GM12872 (cell line): ENCODE results near the gene GMDS.

ENCODE experiments used
- TF ChIP-seq, protein P1 (sequence below): IDR thresholded peaks from 3 replicates; pipeline ENCODE4 v1.5.1; 2011; ENCODE audit warnings: low read depth, mild to moderate bottlenecking, low read length, moderate library complexity; ENCODE audit not compliant: insufficient read depth

The GMDS gene

DNA sequence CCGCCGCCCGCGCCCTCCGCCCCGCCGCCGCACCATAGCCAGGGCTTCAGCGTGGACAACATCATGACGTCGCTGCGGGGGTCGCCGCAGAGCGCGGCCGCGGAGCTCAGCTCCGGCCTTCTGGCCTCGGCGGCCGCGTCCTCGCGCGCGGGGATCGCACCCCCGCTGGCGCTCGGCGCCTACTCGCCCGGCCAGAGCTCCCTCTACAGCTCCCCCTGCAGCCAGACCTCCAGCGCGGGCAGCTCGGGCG lies 634.2 kb downstream of the GMDS start:
- TF ChIP-seq, protein P1, sequence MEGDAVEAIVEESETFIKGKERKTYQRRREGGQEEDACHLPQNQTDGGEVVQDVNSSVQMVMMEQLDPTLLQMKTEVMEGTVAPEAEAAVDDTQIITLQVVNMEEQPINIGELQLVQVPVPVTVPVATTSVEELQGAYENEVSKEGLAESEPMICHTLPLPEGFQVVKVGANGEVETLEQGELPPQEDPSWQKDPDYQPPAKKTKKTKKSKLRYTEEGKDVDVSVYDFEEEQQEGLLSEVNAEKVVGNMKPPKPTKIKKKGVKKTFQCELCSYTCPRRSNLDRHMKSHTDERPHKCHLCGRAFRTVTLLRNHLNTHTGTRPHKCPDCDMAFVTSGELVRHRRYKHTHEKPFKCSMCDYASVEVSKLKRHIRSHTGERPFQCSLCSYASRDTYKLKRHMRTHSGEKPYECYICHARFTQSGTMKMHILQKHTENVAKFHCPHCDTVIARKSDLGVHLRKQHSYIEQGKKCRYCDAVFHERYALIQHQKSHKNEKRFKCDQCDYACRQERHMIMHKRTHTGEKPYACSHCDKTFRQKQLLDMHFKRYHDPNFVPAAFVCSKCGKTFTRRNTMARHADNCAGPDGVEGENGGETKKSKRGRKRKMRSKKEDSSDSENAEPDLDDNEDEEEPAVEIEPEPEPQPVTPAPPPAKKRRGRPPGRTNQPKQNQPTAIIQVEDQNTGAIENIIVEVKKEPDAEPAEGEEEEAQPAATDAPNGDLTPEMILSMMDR, result no peak

DNA sequence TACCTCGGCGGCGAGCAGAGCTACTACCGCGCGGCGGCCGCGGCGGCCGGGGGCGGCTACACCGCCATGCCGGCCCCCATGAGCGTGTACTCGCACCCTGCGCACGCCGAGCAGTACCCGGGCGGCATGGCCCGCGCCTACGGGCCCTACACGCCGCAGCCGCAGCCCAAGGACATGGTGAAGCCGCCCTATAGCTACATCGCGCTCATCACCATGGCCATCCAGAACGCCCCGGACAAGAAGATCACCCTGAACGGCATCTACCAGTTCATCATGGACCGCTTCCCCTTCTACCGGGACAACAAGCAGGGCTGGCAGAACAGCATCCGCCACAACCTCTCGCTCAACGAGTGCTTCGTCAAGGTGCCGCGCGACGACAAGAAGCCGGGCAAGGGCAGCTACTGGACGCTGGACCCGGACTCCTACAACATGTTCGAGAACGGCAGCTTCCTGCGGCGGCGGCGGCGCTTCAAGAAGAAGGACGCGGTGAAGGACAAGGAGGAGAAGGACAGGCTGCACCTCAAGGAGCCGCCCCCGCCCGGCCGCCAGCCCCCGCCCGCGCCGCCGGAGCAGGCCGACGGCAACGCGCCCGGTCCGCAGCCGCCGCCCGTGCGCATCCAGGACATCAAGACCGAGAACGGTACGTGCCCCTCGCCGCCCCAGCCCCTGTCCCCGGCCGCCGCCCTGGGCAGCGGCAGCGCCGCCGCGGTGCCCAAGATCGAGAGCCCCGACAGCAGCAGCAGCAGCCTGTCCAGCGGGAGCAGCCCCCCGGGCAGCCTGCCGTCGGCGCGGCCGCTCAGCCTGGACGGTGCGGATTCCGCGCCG lies 634.7 kb downstream of the GMDS start:
- TF ChIP-seq, protein P1, result no peak

DNA sequence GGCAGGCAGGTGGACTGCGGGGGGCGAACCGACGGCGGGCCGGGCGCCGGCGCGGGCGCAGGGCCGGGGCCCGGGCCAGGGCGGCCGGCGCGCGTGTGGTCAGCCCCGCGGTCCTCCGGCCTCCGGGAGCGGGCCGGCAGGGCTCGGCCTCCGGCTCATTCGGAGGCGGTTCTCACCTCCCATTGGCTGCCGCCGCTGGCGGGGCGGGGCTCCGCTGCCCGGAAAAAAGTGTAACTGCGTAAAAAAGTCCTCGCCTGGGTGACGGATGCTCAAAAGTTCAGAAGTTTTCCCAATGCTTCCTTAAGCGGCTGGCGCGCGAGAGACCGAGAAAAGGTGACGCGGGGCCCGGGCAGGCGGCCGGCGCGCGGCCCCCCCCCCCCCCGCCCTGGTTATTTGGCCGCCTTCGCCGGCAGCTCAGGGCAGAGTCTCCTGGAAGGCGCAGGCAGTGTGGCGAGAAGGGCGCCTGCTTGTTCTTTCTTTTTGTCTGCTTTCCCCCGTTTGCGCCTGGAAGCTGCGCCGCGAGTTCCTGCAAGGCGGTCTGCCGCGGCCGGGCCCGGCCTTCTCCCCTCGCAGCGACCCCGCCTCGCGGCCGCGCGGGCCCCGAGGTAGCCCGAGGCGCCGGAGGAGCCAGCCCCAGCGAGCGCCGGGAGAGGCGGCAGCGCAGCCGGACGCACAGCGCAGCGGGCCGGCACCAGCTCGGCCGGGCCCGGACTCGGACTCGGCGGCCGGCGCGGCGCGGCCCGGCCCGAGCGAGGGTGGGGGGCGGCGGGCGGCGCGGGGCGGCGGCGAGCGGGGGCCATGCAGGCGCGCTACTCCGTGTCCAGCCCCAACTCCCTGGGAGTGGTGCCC lies 635.5 kb downstream of the GMDS start, which contains the start of gene FOXC1:
TSS of gene FOXC1 (plus strand) at position 268 of the 849 bp plus-strand sequence. CDS start at position 799, 531 bp downstream.
- TF ChIP-seq, protein P1, result no peak

DNA sequence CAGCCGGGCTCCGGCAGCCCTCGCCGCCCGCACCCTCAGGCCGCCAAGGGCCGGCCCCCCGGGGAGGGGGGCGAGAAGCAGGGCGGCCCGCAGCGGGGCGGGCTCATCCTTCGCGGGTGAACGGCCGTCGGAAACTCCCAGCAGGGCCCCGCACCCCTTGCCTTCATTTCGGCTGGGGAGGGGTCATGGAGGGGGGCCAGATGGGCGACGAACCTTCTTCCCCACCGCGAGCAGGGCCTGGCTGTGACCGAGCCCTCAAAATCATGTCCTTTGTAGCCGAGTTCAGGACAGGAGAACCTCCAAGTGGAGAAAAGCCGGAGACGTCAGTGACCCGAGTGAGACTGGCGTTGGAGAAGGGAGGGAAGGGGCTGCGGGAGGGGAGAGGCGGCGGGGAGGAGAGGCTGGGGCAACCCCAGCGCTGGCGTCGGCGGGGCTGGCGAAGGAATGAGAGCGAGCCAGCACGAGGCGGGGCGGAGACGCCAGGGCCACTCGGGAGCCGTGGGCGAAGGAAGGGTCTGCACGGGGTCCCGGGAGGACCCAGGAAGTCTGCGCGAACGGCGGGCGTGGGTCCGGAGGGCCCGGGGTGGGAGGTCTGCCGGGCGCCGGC lies 636.3 kb downstream of the GMDS start:
- TF ChIP-seq, protein P1, result no peak

DNA sequence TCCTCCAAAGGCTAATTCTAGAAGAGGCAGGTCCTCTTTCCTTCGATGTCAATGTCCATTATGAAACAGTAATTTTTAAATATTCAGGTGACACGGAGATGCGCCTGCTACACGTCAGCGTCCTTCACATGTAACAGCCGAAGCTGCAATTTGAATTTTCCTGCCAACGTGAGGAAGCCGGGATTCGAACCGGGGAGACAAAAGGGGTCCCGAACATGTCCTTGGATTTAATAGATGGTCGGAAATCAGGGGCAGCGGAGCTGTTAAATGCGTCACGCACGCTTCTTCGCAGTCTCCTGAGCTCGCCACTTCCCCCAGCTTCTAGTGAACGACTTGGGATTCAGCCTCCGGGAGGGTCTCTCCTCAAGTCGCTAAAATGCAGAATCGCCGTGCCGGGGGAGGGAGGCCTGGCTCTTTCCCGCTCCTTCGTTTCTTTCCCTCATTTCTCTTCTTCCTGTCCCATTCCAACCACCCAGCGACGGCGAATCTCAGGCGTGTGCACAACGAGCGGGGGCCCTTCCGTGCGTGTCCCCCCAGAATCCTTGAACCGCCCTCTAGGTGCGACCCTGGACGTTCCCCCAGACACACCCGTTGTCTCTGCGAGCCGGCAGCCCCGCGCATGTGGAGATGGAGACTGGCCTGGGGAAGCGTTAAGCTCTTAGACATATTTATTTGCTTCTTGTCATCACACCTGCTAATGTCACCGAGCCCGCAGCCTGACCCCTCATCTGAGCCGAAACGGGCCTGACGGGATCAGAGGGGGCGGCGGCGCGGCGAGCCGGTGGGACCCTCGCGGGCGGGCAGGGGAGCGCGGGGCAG lies 637.0 kb downstream of the GMDS start:
- TF ChIP-seq, protein P1, result no peak

DNA sequence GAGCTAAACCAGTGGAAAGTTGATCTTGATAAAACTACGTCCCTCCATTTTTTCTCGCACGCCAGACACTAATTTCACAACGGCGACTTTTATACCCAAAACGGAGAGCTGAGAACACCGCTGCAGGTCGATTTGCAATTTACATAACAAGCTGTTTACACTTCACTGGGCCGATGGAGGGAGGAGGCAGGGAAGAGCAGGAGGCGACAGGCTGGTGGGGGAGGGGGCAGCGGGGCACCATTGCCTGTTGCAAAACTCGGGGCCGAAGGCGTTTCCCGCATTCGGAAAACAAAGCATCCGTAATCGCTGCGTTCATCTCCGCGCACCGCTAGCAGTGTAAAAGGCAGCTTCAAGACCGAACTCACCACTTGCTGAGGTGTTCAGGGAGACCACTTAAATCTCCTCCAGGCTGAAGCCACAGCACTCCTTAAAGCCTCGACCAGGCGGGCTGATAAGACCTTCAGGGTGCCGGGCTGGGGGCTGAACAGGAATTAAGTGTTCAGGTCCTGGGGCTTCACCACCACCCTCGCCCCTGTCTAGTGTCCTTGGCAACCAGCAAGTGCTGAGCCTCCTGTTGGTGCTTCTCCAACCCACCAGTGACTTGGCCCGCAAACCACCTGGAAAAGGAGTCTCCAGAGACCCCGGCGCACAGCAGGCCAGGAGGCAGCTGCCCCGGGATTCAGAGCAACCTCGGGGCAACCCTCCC lies 637.7 kb downstream of the GMDS start:
- TF ChIP-seq, protein P1, result no peak
